Suppressor macrophage treated with lipopolysaccharide for 1 hour (primary cell): ENCODE data around the gene SEPTIN10.
"Not testable (repeated sequence)": the region's sequence is repeated elsewhere in the genome, so short reads cannot be mapped to it uniquely, and the experiment has no call there.

Source experiments
- DNase-seq, 3 donors: peaks; one replicate each; pipeline ENCODE4 v3.0.0-alpha.2; 2020 to 2022

SEPTIN10 gene

GRCh38 chr2:109613922-109614714, at the start of gene SEPTIN10, which contains the start of gene SOWAHC:
TSS of gene SEPTIN10 (minus strand) at chr2:109613966. CDS start at chr2:109613827, 139 bp downstream.
TSS of gene SOWAHC (plus strand) at chr2:109614364. CDS start at chr2:109614490, 126 bp downstream.
- DNase-seq: peak; percentile 96 to 99 (median 99)

- DNase-seq: peak in 2 of 3 donors; percentile 8 to 27
Observed at GRCh38 chr2:109662889-109663288, 49.1 kb upstream of the SEPTIN10 start.

GRCh38 chr2:109660046-109660860, 46.5 kb upstream of the SEPTIN10 start:
- DNase-seq: peak in 1 of 3 donors; percentile 18

GRCh38 chr2:109659396-109660045, 45.8 kb upstream of the SEPTIN10 start:
- peak in 1 of 3 donors; percentile 4 for DNase-seq

GRCh38 chr2:109655287-109655686, 41.5 kb upstream of the SEPTIN10 start:
- DNase-seq: no peak

- no peak for DNase-seq
Observed at GRCh38 chr2:109654326-109655050, 40.7 kb upstream of the SEPTIN10 start.

GRCh38 chr2:109649736-109650695, 36.2 kb upstream of the SEPTIN10 start:
- no peak for DNase-seq

- DNase-seq: no peak
Observed at GRCh38 chr2:109648041-109648527, 34.3 kb upstream of the SEPTIN10 start.

GRCh38 chr2:109647636-109648035, 33.9 kb upstream of the SEPTIN10 start:
- no peak for DNase-seq

GRCh38 chr2:109646961-109647360, 33.2 kb upstream of the SEPTIN10 start:
- no peak for DNase-seq

- no peak for DNase-seq
Observed at GRCh38 chr2:109645412-109646184, 31.8 kb upstream of the SEPTIN10 start.

GRCh38 chr2:109644571-109645275, 31.0 kb upstream of the SEPTIN10 start:
- peak; percentile 47 to 56 (median 51) for DNase-seq

GRCh38 chr2:109640000-109640399, 26.2 kb upstream of the SEPTIN10 start:
- not testable (repeated sequence) for DNase-seq

- no peak for DNase-seq
Observed at GRCh38 chr2:109638795-109639194, 25.0 kb upstream of the SEPTIN10 start.

- peak; percentile 67 to 89 (median 85) for DNase-seq
Observed at GRCh38 chr2:109637749-109638570, 24.2 kb upstream of the SEPTIN10 start.

- DNase-seq: peak; percentile 85 to 97 (median 96)
Observed at GRCh38 chr2:109636317-109636716, 22.6 kb upstream of the SEPTIN10 start.

- DNase-seq: no peak
Observed at GRCh38 chr2:109635426-109636304, 21.9 kb upstream of the SEPTIN10 start.
